Stimulated activated CD4-positive, alpha-beta T cell treated with anti-CD3 and anti-CD28 coated beads, Interleukin-4, amount 100 ng/mL, for 1 hour (primary cell): ENCODE measurements around the gene IL11RA.

Experiments
- DNase-seq: peaks from one replicate; pipeline ENCODE4 v3.0.0-alpha.2; 2020

The IL11RA gene

GRCh38 chr9:34651876-34652601 is at the start of gene IL11RA:
TSS of gene IL11RA (plus strand) at chr9:34652185. CDS start at chr9:34655218, 3,033 bp downstream.
- peak; percentile 63 for DNase-seq

- DNase-seq: peak; percentile 83
Observed at GRCh38 chr9:34603610-34604231, 48.3 kb upstream of the IL11RA start.

- DNase-seq: no peak
Observed at GRCh38 chr9:34606190-34606589, 45.8 kb upstream of the IL11RA start.

GRCh38 chr9:34606905-34607304 is 45.1 kb upstream of the IL11RA start:
- no peak for DNase-seq

GRCh38 chr9:34607331-34607730 is 44.7 kb upstream of the IL11RA start:
- DNase-seq: no peak

GRCh38 chr9:34610434-34611206 is 41.4 kb upstream of the IL11RA start:
- DNase-seq: no peak

- DNase-seq: peak; percentile 12
Observed at GRCh38 chr9:34611251-34611810, 40.7 kb upstream of the IL11RA start.

GRCh38 chr9:34611811-34612787 is 39.9 kb upstream of the IL11RA start, which contains the start of gene RPP25L:
TSS of gene RPP25L (minus strand) at chr9:34612097. CDS start at chr9:34611296, 801 bp downstream.
- peak; percentile 90 for DNase-seq

- peak; percentile 62 for DNase-seq
Observed at GRCh38 chr9:34612788-34613390, 39.1 kb upstream of the IL11RA start.

GRCh38 chr9:34615132-34615531 is 36.9 kb upstream of the IL11RA start:
- no peak for DNase-seq

GRCh38 chr9:34620061-34620994 is 31.7 kb upstream of the IL11RA start, which contains the start of gene DCTN3:
TSS of gene DCTN3 (minus strand) at chr9:34620495. CDS start at chr9:34620464, 31 bp downstream.
- peak; percentile 84 for DNase-seq

- no peak for DNase-seq
Observed at GRCh38 chr9:34623374-34624235, 28.4 kb upstream of the IL11RA start.

- DNase-seq: no peak
Observed at GRCh38 chr9:34624475-34625185, 27.4 kb upstream of the IL11RA start.

- no peak for DNase-seq
Observed at GRCh38 chr9:34625186-34625486, 26.8 kb upstream of the IL11RA start.

- no peak for DNase-seq
Observed at GRCh38 chr9:34627716-34628655, 24.0 kb upstream of the IL11RA start.

- peak; percentile 58 for DNase-seq
Observed at GRCh38 chr9:34628656-34629490, 23.1 kb upstream of the IL11RA start, which contains the start of gene ARID3C. TSS of gene ARID3C (minus strand) at chr9:34629066. CDS start at chr9:34628014, 1,052 bp downstream.

- DNase-seq: no peak
Observed at GRCh38 chr9:34629491-34629808, 22.5 kb upstream of the IL11RA start.
